GM23338 (cell line): Measurements from ENCODE around the gene INO80B. TPM values are rescaled to one million over a fixed set of nuclear protein-coding genes. Genes with fewer than 3 reads are reported as not detected.

ENCODE experiments used
- ATAC-seq: fragments of 200-7000 bp; cut with Tn5 transposase; 3 replicates; pipeline ENCODE4 v1.9.1; 2020
- DNase-seq: peaks from one replicate; pipeline ENCODE4 v3.0.0-alpha.2; 2015; ENCODE audit warnings: low spot score
- H2AFZ ChIP-seq: fragments of 200-600 bp; sonication (generic); 2 replicates; pipeline ENCODE4 v1.8.0; 2016; ENCODE audit warnings: antibody characterized with exemption, mild to moderate bottlenecking, moderate library complexity
- H3F3A ChIP-seq: fragments of 200-600 bp; sonication (generic); replicated peaks from 2 replicates; pipeline ENCODE4 v1.8.0; 2017; ENCODE audit warnings: antibody characterized with exemption, mixed run types, low read depth
- H3K27ac ChIP-seq: fragments of 200-600 bp; sonication (generic); 2 replicates; pipeline ENCODE4 v1.6.1; 2016; ENCODE audit warnings: low read depth
- H3K27me3 ChIP-seq: fragments of 200-600 bp; sonication (generic); 2 replicates; pipeline ENCODE4 v1.8.0; 2016; ENCODE audit warnings: mild to moderate bottlenecking, mixed run types, moderate library complexity; ENCODE audit not compliant: insufficient read depth
- H3K36me3 ChIP-seq: fragments of 200-600 bp; sonication (generic); 2 replicates; pipeline ENCODE4 v1.8.0; 2016; ENCODE audit warnings: mild to moderate bottlenecking; ENCODE audit not compliant: insufficient read depth
- H3K4me1 ChIP-seq: fragments of 200-600 bp; sonication (generic); 2 replicates; pipeline ENCODE4 v1.8.0; 2016; ENCODE audit warnings: mild to moderate bottlenecking, moderate library complexity; ENCODE audit not compliant: insufficient read depth
- H3K4me2 ChIP-seq: fragments of 200-600 bp; sonication (generic); 2 replicates; pipeline ENCODE4 v1.7.1; 2017; ENCODE audit warnings: mixed run types
- H3K4me3 ChIP-seq: fragments of 200-600 bp; sonication (generic); 2 replicates; pipeline ENCODE4 v1.6.1; 2016; ENCODE audit warnings: mixed run types
- H3K79me2 ChIP-seq: fragments of 200-600 bp; sonication (generic); replicated peaks from 2 replicates; pipeline ENCODE4 v1.8.0; 2017; ENCODE audit warnings: mild to moderate bottlenecking; ENCODE audit not compliant: insufficient read depth
- H3K9me2 ChIP-seq: fragments of 200-600 bp; sonication (generic); 2 replicates; pipeline ENCODE4 v1.8.0; 2017; ENCODE audit not compliant: insufficient read depth
- H4K20me1 ChIP-seq: fragments of 200-600 bp; sonication (generic); replicated peaks from 2 replicates; pipeline ENCODE4 v1.8.0; 2017; ENCODE audit warnings: mild to moderate bottlenecking; ENCODE audit not compliant: insufficient read depth
- H3K27ac Mint-ChIP-seq: 2 replicates; pipeline ENCODE4 v1.8.0; 2020; ENCODE audit warnings: inconsistent platforms, mild to moderate bottlenecking, moderate library complexity, mixed read lengths
- H3K27me3 Mint-ChIP-seq: 3 replicates; pipeline ENCODE4 v1.8.0; 2022; ENCODE audit warnings: low read depth, mild to moderate bottlenecking, moderate library complexity, mixed read lengths, inconsistent platforms; ENCODE audit not compliant: insufficient read depth, poor library complexity
- H3K36me3 Mint-ChIP-seq: 3 replicates; pipeline ENCODE4 v1.8.0; 2021; ENCODE audit warnings: low read depth, mild to moderate bottlenecking, inconsistent platforms, moderate library complexity, mixed read lengths
- H3K4me1 Mint-ChIP-seq: 3 replicates; pipeline ENCODE4 v1.8.0; 2020; ENCODE audit warnings: mild to moderate bottlenecking, inconsistent platforms, mixed read lengths
- H3K4me3 Mint-ChIP-seq: 3 replicates; pipeline ENCODE4 v1.8.0; 2021; ENCODE audit warnings: moderate library complexity, mild to moderate bottlenecking, inconsistent platforms, mixed read lengths
- H3K9me3 Mint-ChIP-seq: 3 replicates; pipeline ENCODE4 v1.8.0; 2020; ENCODE audit warnings: moderate library complexity, mild to moderate bottlenecking, inconsistent platforms, mixed read lengths
- CREB1 ChIP-seq: fragments of 250-450 bp; sonication (Bioruptor Pico); IDR thresholded peaks from 2 replicates; pipeline ENCODE4 v1.5.0; 2020; ENCODE audit warnings: low read depth, mild to moderate bottlenecking, moderate library complexity
- EZH2phosphoT487 ChIP-seq: fragments of 200-600 bp; sonication (generic); IDR thresholded peaks from one replicate; pipeline ENCODE4 v1.8.1; 2018; ENCODE audit warnings: antibody characterized with exemption; ENCODE audit not compliant: unreplicated experiment
- NANOG ChIP-seq: IDR thresholded peaks from 2 replicates; pipeline ENCODE4 v1.6.1; 2016; ENCODE audit warnings: antibody characterized with exemption, borderline replicate concordance
- POLR2AphosphoS5 ChIP-seq: IDR thresholded peaks from 2 replicates; pipeline ENCODE4 v1.6.1; 2016; ENCODE audit warnings: antibody characterized with exemption, low read depth
- STAT1 ChIP-seq: IDR thresholded peaks from one replicate; pipeline ENCODE4 v1.6.1; 2016; ENCODE audit warnings: antibody characterized with exemption; ENCODE audit not compliant: unreplicated experiment
- ZNF114 ChIP-seq: fragments of 250-450 bp; sonication (Bioruptor Pico); IDR thresholded peaks from 2 replicates; pipeline ENCODE4 v1.5.0; 2020; ENCODE audit warnings: mild to moderate bottlenecking, moderate library complexity
- polyA plus RNA-seq: library from polyadenylated mRNA; unstranded; fragments of >200 nt; fragmentation: Nextera tagmentation; extraction: Ambion mirVana; gene quantifications from 2 replicates; pipeline ENCODE4 v1.2.1, GENCODE V29; 2016
- total RNA-seq: library from RNA; depleted of rRNA; stranded (reverse); fragments of >200 nt; shearing (Covaris generic); gene quantifications from 2 replicates; pipeline ENCODE4 v1.2.3, GENCODE V29; 2014
- TF ChIP-seq, protein P1 (sequence below): fragments of 250-450 bp; sonication (Bioruptor Pico); IDR thresholded peaks from 2 replicates; pipeline ENCODE4 v1.5.0; 2020; ENCODE audit warnings: mild to moderate bottlenecking, moderate library complexity
- TF ChIP-seq, protein P2 (sequence below), 2 experiments: fragments of 200-600 bp in 1 of 2; sonication (generic) in 1 of 2; conservative IDR thresholded peaks; 2 replicates each; pipeline versions ENCODE4 v1.5.1 to v1.6.1; 2016 to 2017; ENCODE audit warnings: antibody characterized with exemption in 2 of 2, low read depth in 2 of 2, mild to moderate bottlenecking in 2 of 2, moderate library complexity in 1 of 2

The INO80B gene
- total and polyA plus RNA-seq, 2 experiments from 2014 or later = 5.1 to 21.8 TPM

DNA sequence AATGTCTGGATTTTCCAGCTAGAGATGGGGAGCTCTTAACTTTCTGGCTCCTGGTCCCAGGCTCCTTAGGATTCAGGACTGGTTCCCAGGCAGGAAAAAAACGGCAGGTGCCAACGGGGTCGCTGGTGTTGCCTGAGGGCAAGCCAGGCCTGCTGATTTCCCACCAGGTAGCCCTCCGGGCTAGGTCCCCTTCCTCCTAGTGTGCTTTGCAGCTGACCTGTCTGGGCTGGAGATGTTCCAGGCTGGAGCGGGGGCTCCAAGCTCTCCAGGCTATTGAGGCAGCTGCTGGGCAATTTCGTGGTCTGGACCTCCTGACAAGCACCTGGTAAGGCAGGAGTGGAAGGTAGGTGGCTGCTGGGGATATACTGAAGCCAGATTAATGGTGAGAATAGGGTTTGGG, 19.6 kb downstream of the INO80B start (continued):
- TF ChIP-seq, protein P1, sequence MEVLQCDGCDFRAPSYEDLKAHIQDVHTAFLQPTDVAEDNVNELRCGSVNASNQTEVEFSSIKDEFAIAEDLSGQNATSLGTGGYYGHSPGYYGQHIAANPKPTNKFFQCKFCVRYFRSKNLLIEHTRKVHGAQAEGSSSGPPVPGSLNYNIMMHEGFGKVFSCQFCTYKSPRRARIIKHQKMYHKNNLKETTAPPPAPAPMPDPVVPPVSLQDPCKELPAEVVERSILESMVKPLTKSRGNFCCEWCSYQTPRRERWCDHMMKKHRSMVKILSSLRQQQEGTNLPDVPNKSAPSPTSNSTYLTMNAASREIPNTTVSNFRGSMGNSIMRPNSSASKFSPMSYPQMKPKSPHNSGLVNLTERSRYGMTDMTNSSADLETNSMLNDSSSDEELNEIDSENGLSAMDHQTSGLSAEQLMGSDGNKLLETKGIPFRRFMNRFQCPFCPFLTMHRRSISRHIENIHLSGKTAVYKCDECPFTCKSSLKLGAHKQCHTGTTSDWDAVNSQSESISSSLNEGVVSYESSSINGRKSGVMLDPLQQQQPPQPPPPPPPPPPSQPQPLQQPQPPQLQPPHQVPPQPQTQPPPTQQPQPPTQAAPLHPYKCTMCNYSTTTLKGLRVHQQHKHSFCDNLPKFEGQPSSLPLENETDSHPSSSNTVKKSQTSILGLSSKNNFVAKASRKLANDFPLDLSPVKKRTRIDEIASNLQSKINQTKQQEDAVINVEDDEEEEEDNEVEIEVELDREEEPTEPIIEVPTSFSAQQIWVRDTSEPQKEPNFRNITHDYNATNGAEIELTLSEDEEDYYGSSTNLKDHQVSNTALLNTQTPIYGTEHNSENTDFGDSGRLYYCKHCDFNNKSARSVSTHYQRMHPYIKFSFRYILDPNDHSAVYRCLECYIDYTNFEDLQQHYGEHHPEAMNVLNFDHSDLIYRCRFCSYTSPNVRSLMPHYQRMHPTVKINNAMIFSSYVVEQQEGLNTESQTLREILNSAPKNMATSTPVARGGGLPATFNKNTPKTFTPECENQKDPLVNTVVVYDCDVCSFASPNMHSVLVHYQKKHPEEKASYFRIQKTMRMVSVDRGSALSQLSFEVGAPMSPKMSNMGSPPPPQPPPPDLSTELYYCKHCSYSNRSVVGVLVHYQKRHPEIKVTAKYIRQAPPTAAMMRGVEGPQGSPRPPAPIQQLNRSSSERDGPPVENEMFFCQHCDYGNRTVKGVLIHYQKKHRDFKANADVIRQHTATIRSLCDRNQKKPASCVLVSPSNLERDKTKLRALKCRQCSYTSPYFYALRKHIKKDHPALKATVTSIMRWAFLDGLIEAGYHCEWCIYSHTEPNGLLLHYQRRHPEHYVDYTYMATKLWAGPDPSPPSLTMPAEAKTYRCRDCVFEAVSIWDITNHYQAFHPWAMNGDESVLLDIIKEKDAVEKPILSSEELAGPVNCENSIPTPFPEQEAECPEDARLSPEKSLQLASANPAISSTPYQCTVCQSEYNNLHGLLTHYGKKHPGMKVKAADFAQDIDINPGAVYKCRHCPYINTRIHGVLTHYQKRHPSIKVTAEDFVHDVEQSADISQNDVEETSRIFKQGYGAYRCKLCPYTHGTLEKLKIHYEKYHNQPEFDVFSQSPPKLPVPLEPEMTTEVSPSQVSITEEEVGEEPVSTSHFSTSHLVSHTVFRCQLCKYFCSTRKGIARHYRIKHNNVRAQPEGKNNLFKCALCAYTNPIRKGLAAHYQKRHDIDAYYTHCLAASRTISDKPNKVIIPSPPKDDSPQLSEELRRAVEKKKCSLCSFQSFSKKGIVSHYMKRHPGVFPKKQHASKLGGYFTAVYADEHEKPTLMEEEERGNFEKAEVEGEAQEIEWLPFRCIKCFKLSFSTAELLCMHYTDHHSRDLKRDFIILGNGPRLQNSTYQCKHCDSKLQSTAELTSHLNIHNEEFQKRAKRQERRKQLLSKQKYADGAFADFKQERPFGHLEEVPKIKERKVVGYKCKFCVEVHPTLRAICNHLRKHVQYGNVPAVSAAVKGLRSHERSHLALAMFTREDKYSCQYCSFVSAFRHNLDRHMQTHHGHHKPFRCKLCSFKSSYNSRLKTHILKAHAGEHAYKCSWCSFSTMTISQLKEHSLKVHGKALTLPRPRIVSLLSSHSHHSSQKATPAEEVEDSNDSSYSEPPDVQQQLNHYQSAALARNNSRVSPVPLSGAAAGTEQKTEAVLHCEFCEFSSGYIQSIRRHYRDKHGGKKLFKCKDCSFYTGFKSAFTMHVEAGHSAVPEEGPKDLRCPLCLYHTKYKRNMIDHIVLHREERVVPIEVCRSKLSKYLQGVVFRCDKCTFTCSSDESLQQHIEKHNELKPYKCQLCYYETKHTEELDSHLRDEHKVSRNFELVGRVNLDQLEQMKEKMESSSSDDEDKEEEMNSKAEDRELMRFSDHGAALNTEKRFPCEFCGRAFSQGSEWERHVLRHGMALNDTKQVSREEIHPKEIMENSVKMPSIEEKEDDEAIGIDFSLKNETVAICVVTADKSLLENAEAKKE (CRISPR knock-in tag) = no peak
- no peak for TF ChIP-seq POLR2AphosphoS5
- TF ChIP-seq NANOG = no peak

DNA sequence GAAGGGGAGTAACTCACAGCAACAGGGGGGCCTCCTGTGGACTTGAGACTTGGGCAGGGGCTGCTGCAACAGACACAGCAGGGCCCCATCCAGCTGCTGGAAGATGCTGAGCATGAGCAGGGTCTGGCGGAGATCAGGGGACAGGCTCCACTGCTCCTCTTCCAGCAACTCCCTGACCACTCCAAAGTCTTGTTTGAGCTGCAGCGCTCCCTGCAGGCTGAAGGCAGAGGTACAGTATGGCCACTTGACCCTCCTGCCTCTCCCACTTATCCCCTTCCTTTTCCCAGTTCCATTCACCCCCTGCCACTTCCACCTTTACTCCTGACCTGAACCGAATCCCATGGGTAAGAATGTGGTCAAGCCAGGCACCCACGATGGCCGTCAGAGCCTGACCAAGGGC, 20.0 kb downstream of the INO80B start:
- Mint-ChIP-seq H3K9me3 (no peaks in the 10 kb centered on the region; the same call in 2 of the 3 replicates), H3K27ac (no peak overlapping the region), H3K4me1 (peaks cover 2% of the 10 kb centered on the region; the same call in 1 of the 3 replicates), H3K27me3 (peaks cover 12% of the 10 kb centered on the region), H3K36me3 (peaks cover 24% of the 10 kb centered on the region), H3K4me3 (no peak overlapping the region)
- Histone ChIP-seq H3K4me2 (no peak overlapping the region), H3K4me3 (no peak overlapping the region), H3K27ac (no peak overlapping the region), H4K20me1 (no peaks in the 10 kb centered on the region), H3K36me3 (no peaks in the 10 kb centered on the region), H2AFZ (no peak overlapping the region), H3K27me3 (no peaks in the 10 kb centered on the region), H3K79me2 (no peaks in the 10 kb centered on the region), H3K4me1 (peaks cover 7% of the 10 kb centered on the region; the same call in 1 of the 2 replicates), H3F3A (peaks cover 13% of the 10 kb centered on the region), H3K9me2 (no peaks in the 10 kb centered on the region)
- ATAC-seq = peak; percentile 22
- TF ChIP-seq ZNF114 (CRISPR knock-in tag) = no peak
- TF ChIP-seq EZH2phosphoT487 = no peak
- no peak for TF ChIP-seq STAT1
- TF ChIP-seq, protein P2, sequence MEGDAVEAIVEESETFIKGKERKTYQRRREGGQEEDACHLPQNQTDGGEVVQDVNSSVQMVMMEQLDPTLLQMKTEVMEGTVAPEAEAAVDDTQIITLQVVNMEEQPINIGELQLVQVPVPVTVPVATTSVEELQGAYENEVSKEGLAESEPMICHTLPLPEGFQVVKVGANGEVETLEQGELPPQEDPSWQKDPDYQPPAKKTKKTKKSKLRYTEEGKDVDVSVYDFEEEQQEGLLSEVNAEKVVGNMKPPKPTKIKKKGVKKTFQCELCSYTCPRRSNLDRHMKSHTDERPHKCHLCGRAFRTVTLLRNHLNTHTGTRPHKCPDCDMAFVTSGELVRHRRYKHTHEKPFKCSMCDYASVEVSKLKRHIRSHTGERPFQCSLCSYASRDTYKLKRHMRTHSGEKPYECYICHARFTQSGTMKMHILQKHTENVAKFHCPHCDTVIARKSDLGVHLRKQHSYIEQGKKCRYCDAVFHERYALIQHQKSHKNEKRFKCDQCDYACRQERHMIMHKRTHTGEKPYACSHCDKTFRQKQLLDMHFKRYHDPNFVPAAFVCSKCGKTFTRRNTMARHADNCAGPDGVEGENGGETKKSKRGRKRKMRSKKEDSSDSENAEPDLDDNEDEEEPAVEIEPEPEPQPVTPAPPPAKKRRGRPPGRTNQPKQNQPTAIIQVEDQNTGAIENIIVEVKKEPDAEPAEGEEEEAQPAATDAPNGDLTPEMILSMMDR (conservative IDR thresholded peaks at IDR 0.05; ENCODE audit: low read depth in 2 of 2) = peak; percentile 52 to 77
- no peak for TF ChIP-seq CREB1 (CRISPR knock-in tag)
- TF ChIP-seq, protein P1 (CRISPR knock-in tag) = no peak
- DNase-seq = peak; percentile 70
